GM12892 (cell line): ENCODE measurements around the gene UPF3A.

Experiments used
- POLR2A ChIP-seq: IDR thresholded peaks from 2 replicates; pipeline ENCODE4 v1.6.1; 2011; ENCODE audit warnings: low read depth, low read length, control low read depth
- POLR2AphosphoS5 ChIP-seq: IDR thresholded peaks from 2 replicates; pipeline ENCODE4 v1.6.1; 2011; ENCODE audit warnings: low read depth, low read length, control low read depth
- TAF1 ChIP-seq: IDR thresholded peaks from 2 replicates; pipeline ENCODE4 v1.6.1; 2011; ENCODE audit warnings: low read depth, mild to moderate bottlenecking, control low read depth, low read length, borderline replicate concordance

GRCh38 chr13:114234266-114234644 lies 47.1 kb upstream of the UPF3A start:
- TF ChIP-seq POLR2A (no peak), TAF1 (no peak), POLR2AphosphoS5 (no peak)
